G401.6 (cell line): ENCODE measurements around the gene ZNF189.

Source experiments
- FAIRE-seq: peaks from 2 replicates; lab custom pipeline; 2012; peaks lifted over from hg19 to GRCh38; lab: Jason Lieb, UNC

The ZNF189 gene

DNA sequence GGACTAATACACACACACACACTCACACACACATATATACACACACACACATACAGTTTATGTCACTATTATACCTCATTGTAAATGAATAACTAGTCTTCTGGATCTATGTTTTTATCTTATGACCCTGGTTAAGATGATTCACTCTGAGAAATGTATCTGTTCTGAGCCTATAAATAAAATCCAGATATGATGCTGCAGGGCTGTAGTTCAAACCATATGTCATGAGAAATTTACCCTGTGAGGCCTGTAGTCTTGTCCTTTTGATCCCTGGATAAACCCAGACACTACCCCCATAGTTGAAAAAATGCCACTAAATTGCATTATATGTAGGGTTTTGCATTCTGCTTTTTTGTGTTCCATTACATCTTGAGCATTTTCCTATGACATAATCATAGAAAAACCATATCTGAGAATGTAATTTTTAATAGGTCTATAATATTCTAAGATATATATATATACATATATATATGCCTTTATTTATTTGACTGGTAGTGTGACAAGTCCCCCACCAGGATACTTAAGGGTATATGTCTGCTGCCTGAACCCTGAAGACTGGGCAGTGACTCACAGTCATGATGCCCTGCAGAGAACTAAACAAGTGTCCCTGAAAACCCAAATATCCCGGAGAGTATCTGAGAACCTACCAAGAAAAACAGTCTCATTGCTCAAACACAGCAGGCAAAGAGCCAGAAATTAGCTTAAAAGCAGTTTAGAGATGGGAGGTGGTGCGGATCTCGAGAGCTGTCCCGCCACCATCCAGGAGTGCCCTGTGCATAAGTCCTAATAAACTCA lies 55.3 kb downstream of the ZNF189 start:
- FAIRE-seq = no peak

DNA sequence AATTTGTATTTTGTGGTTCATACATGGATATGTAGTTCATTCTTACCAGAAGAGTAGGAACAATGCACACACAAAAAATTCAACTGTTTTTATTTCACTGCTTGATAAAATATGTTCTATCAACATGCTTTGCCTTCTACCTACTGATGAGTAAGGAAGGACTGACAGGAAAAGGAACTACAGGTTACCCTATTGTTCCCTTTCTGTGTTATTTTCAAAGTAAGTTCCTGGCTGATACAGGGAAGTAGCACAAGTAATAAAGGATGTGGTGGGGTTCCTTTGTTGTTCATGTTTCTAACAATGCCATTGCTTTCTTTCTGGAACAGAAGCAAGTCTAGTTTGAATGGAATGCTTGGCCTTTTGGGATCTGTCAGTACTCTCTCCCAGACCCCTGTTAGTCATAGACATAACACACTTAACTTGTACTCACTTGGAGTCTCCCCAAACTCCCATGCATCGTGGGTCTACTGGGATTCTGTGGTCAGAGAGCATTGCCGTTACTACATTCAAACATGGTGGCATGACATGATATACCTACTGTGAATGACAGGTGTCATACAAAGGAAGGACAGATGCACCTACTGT lies 57.1 kb downstream of the ZNF189 start:
- FAIRE-seq = no peak

GRCh38 chr9:101457003-101457402 lies 58.4 kb downstream of the ZNF189 start:
- no peak for FAIRE-seq

DNA sequence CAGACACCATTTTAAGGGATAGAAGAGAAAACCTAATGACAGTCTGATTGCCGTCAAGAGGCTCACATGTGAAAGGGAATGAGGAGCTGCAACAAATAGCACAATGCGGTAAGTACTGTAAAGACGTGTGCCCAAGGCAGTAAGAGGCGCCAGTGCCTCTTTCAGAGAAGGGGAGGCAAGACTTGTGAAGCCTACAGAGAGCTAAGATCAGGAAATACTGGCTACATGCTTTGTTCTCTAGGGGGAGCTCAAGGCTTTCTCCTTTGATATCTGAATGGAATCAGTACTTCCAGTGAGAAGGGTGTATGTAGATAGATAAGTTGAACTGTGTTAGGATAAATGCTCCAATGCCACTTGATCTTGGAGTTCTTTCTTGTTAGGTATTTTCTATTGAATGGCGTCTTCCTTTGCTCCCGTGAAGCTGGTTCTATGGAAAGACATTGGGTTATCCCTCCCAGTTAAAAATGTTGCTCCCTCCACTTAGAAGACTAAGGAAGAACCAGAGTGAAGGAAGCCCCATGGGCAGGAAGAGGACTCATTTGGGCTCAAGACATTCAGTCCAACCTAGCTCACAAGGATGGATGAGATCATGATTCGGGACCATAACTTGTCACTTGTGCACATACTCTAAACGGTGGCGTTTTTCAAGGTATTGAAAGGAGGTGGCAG lies 60.4 kb downstream of the ZNF189 start:
- FAIRE-seq = peak; percentile 76
